NCI-H1092 (cell line): ENCODE measurements around the gene GRIA1.

ENCODE experiments used
- DNase-seq: peaks from one replicate; lab custom pipeline; 2025; lab: John Stamatoyannopoulos, UW

GRIA1 gene

DNA sequence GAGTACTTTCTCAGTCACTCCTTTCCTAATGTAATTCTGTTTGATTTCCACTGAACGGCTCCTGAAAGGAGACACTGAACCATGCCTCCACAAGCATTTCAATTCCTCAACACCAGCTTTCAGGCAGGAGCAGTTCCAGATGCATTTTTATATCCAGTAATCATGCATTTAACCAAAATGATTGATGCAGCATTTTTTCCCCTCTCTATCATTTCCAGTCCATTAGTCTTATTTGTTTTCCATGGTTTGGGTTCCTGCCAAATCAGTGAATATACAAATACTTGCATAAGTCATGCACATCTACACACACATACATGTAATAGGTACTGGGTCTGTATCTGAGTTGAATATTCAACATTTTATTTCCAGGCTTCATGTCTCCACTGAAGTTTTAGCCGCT lies 122.7 kb downstream of the GRIA1 start:
- DNase-seq = no peak

DNA sequence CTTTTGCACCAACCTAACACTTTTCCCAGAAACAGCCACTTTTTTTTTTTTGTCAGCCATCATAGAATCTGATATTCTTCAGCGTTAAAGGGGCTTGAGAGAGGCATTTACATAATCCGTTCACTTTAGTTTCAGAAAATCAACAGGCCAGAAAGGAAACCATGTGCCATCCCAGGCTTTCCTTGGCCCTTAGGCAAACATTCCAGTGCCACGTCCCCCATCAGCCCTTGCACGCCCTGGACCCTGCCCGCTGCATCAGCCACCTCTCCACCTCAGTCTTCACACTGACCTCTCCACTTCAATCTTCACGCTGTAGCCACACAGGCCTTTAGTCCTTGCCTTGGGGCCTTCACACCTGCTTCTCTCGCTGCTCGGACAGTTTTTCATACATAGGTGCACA lies 123.2 kb downstream of the GRIA1 start:
- no peak for DNase-seq

GRCh38 chr5:153617190-153617589 lies 126.7 kb downstream of the GRIA1 start:
- DNase-seq = no peak

DNA sequence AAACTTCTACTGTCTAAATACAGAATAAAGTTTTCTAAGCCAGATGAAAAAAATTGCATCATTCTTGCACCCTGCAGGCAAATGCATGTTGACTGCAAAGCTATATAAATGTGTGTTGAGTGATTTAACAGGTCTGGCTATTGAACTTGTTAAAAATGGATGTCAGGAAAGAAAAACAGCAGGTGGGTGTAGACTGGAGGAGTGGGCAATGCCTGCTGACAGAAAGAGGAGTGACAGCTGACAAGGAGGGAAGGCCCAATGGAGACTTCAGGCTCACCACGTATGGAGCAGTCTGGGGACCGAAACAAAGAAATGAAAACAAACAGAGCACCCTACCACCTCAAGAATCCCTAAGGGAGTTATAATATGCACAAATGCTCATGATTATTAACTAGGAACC lies 127.8 kb downstream of the GRIA1 start:
- DNase-seq = no peak

DNA sequence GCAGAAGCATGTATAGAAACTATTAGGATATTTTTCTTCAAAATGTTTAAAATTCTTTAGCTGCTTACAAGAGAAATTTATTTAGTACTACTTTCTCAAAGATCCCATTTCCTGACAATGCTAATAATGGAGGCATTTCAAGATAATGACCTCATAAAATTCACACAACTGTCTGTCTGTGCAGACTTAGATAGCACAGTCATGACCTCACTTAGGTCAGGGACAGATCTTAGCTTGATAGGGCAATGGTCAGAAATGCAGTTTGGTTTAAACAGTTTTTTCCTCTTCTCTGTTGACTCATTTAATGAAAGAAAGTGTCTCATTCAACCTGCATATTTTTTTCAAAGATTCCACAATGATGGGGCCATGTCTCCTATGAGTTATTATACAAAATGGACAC lies 128.4 kb downstream of the GRIA1 start:
- DNase-seq = no peak

DNA sequence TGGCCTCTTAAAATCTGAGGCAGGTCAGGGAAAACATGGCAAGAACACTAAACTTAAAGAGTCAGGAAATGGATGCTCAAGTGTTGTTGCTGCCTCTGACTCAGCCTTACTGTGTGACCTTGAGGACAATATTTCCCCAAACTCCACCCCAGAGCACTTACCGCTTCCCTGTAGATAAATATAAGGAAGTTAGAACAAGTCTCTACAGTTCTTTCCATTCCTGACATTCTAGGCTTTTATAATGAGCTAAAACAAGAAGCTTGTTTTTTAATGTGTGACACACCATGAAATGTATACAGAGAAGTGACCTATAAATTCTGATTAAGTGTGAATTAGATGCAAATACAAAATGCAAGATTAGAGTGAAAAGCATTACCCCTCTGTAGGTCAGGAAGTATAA lies 129.3 kb downstream of the GRIA1 start:
- DNase-seq = no peak

DNA sequence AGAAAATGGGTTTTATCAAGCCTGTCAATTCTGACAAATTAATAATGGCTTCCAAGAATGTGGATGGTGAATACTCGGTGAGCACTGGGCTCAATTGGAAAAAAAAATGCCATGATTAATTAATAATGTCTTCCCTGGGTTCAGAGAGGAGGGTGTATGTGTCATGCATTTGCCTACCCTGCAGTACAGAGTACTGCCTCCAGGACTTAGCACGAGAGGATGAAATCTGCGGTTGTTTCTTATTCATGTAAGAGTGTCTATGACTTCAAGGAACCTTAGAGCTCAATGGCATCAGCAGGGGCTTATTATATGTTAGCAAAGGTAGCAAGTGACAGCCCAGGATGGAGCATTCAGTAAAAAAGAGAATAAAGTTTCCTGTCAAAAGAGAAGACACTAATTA lies 132.7 kb downstream of the GRIA1 start:
- no peak for DNase-seq

DNA sequence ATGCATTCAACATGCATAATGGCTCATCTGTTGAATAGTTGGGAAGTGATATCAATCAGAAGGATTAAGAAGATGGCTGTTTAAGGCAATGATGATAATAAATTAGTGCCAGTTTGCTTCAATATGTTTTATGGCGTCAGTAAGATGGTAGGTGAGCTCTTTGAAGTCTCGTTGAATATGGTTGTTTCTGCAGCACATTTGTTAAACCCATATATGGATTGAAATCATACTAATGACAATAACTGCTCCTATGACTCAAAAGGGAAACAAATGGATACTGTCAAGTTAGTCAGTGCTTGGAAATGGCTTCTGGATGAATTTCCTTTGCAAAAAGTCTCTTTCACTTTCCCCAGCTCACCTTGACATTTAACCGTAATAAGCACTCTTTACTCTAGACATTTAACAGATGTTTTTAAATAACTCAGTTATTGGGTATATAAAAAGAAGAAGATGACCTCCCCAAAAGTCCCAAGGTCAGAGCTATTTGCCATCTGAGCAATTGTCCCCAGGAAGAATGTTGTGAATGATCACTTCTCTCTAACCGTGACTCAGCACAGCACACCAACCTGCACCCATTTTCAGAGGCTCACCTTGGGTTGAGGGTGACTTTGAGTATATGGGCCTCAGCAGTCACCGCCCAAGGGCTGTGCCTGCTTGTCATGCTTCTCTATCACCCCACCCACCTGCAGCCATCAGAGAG lies 133.4 kb downstream of the GRIA1 start:
- DNase-seq = no peak

DNA sequence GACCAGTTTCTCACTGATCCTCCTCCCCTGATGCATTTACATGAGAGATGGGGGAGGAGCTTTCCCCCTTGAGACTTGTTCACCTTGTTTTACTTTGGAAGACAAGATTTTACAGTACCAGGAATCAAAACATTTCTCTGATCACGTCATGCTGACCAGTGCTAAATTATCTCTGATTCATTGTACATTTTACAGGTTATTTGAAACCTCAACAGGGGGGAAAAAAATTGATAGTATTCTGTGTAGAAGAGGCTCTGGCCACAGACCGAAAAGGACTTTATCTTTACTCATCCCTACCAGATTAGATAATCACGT lies 133.9 kb downstream of the GRIA1 start:
- DNase-seq = no peak

DNA sequence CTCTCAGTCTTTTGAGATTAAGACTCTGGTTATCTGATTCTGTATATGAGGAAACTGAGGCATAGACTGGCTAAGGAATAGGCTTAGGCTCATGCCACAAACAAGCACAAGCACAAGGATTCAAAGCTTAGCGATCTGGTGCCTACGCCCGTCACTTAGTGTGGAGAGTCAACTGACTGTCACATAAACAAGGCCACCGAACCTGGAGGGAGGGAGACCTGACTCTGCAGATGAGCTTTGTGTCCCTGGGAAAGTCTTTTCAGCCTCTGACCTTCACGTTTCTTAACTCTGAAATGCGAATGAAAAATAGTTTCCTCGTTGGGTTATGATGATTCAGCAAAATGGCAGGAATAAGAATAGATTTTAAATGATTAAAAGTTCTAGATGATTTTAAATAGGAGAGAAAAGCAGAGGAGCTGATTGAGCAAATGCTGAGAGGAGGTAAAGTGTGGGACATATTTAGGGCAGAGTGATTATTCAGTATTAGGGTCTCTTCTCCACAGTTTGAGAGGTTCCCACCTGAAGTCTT lies 135.4 kb downstream of the GRIA1 start:
- DNase-seq = no peak

DNA sequence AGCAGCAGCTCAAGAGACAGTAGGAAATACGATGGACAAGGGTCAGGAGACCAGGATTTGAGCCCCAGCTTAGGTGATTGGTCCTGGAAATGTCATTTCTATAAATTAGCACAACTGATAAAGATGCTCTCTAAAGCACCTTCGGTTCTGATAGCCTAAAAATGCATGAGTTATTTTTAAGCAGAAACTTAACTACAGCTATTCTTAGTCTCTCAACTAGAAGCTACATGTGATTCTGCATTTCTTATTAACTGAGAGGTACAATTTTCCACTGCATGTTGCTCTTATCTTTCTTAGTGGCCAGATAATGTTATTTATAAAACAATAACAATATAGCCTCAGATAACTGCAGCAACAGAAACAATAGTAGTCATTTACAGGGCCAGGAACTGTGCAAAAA lies 136.4 kb downstream of the GRIA1 start:
- DNase-seq = no peak

DNA sequence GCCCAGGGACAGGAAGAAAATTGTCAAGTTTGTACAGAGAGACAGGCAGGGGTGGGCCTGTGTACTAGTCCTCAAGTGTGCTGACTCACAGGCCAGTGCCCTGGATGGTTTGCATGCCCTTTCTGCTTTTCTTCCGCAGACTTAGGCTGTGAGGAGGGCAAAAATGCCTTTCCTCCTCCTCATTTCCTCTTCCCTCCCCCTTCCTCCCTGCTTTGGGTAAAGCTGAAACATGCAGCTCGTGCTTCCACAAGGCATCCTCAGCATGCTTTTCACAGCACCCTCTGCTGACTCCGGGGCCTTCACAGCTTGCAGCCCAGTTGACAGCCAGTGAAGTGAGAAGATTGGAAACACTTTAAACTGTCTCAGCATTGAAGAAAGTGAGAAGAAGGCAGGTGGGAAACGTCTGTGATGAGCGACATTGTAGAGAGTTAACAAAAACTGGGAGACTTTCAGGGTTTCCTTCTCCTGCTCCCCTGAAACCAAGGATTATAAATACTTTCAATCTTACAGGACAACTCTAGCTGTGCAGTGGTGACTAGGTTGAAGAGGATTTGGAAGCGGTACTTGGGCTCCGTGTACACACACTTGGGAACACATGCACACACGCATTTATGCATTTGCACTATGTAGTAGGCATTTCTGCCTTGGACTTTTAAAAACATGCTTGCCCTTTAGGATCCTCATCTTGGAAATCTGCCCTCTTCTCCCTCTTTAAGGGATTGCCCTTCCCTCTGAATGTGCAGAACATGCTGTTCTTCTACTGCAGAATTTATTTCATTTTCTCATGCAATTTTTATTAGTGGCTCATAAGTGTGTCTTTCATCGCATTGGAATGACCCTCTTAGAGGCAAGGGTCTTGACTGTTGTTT lies 138.8 kb downstream of the GRIA1 start:
- DNase-seq = no peak

DNA sequence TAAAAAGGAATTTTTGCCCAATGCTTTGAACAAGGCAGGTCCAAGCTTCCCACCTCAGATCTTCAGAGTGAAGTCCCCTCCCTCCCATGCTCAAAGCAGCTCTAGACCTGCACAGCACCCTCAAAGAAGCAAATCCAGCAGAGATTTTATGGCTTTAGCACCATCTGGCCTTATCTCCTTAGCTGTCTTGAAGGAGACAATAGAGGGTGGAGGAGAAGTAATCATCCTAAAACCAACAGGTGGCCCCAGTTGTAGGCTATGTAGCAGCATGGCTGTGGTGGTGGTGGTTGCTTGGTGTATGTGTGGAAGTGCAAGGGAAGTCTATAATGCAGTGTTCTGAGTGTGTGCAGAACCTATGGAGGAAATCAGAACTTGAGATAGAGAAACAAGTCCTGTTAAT lies 140.1 kb downstream of the GRIA1 start:
- DNase-seq = no peak

DNA sequence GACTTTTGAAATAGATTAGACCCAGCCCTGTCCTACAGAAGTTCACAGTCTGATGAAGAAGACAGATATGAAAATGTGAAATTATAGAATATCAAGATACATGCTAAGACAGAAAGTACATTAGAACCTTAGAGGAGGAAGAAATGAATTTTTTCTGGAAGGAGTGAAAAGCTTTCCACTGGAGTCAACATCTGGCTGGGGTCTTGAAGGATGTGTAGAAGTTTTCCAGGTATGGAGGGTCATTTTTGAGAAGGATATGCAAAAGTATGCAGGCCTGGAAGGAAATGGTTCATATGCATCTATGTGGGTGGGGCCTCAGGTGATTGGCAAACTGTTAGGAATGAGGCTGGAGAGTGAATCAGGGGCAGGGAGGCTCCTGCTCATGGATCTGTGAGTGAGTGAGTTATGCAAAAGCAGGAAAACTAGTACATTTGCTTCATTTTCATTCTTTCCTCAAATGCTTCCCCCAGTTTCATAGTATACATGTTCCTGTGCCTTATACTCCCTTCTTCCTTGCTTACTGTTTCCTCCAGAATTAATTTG lies 142.3 kb downstream of the GRIA1 start:
- no peak for DNase-seq

DNA sequence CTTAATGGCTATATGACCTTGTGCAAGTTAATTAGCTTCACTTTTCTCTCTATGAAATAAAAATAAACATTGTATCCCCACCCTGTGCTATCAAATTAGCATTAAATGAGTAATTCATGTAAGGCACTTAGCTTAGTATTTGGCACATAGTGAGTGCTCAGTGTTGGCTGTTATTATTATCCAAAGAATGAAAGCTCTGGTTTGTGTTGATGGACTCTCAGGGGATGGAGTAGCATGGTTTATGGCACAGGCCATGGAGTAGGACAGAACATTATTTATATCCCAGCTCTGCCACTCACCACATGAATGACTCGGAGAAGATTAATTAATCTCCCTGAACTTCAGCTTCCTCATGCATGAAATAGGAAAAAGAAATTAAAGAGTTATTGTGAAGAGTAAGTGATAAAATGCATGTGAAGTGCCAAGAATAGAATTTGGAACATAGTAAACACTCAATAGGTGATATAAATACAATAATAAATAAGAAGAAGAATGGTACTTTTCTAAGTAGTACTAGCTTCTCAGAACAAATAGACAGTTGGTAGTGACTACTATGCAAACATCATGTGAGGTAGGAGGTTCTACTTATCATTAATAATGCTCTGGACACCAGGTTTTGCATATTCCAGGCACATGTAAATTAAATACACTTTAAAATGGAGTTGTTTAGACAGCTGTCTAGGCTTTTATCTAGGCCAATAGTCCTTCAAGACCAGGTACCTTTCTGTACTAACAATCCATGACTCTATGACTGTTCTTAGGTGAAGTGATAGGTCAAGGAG lies 146.4 kb downstream of the GRIA1 start:
- no peak for DNase-seq

- DNase-seq = no peak
These were observed 149.8 kb downstream of the GRIA1 start for GRCh38 chr5:153640293-153640692.

- DNase-seq = no peak
These were observed 150.8 kb downstream of the GRIA1 start for GRCh38 chr5:153641183-153641688.

DNA sequence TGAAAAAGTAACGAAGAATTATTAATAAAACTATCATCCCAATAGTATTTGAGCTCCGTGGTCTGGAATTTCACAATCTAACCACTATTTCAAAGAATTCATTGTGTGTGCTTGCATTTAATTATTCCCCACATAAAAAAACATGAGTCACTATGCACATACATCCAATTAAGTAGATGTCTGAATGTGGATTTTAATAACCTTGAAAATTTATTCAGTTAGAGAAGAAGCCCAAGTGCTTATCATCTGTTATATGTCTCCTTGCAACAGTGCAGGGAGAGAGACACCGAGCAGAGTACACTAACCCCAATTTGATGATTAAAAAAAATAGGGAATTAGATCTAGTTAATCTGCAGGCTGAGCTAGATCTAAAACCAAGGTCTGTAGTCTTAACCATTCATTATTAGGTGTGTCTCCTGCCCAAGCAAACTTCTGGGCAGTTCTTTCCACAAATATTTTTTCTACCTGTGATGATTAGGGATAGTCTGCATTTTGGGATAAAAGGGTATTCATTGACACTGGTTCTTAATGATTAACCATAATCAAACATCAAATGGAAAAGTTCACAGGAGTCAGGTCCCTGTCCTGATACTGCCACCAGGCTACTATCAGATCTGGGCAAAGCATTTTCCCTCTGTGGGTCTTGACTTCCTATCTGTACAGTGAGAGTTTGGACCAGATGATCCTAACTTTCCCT lies 164.2 kb downstream of the GRIA1 start:
- no peak for DNase-seq

- DNase-seq = no peak
These were observed 164.7 kb downstream of the GRIA1 start for GRCh38 chr5:153655201-153655510.

GRCh38 chr5:153658149-153658548 lies 167.7 kb downstream of the GRIA1 start:
- no peak for DNase-seq

DNA sequence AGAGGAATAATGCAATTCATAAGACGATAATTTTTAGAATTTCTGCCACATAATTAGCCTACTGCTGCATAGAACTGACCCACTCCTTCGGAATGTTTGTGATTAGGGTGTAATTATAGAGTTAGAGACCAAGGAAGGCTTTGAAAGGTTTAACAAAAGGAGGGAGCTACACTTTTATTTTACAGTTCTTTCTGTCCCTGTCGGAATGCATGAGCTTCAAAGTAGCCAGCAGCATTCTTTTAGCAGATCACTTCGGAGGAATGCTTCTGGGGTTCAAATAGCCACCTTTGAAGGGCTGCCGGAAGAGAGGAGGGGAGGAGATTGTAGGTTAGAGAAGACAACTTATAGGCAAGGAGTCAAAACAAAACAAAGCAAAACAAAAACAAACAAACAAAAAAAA lies 168.1 kb downstream of the GRIA1 start:
- DNase-seq = no peak
